HPDE6-E6E7 (cell line): ENCODE measurements around the gene ROBO2.

ENCODE experiments used
- DNase-seq: peaks from one replicate; pipeline ENCODE4 v3.0.0; 2011; ENCODE audit warnings: missing footprints; ENCODE audit errors: extremely low spot score

Gene ROBO2

GRCh38 chr3:77479021-77479420 is 439.1 kb downstream of the ROBO2 start:
- no peak for DNase-seq

- no peak for DNase-seq
Observed at GRCh38 chr3:77489216-77489615, 449.3 kb downstream of the ROBO2 start.

GRCh38 chr3:77491961-77492360 is 452.1 kb downstream of the ROBO2 start:
- no peak for DNase-seq

- DNase-seq, result no peak
Observed at GRCh38 chr3:77500721-77501120, 460.8 kb downstream of the ROBO2 start.

GRCh38 chr3:77506384-77506783 is 466.5 kb downstream of the ROBO2 start:
- DNase-seq, result no peak

- no peak for DNase-seq
Observed at GRCh38 chr3:77513542-77513941, 473.6 kb downstream of the ROBO2 start.

- DNase-seq, result no peak
Observed at GRCh38 chr3:77514766-77515165, 474.9 kb downstream of the ROBO2 start.

GRCh38 chr3:77524463-77524862 is 484.6 kb downstream of the ROBO2 start:
- DNase-seq, result no peak

- no peak for DNase-seq
Observed at GRCh38 chr3:77524946-77525682, 485.2 kb downstream of the ROBO2 start.

GRCh38 chr3:77526573-77527113 is 486.7 kb downstream of the ROBO2 start:
- no peak for DNase-seq

- DNase-seq, result no peak
Observed at GRCh38 chr3:77529522-77529921, 489.6 kb downstream of the ROBO2 start.

GRCh38 chr3:77530870-77531269 is 491.0 kb downstream of the ROBO2 start:
- no peak for DNase-seq

- no peak for DNase-seq
Observed at GRCh38 chr3:77535116-77535515, 495.2 kb downstream of the ROBO2 start.

GRCh38 chr3:77536038-77536775 is 496.3 kb downstream of the ROBO2 start:
- no peak for DNase-seq

GRCh38 chr3:77539014-77539413 is 499.1 kb downstream of the ROBO2 start:
- no peak for DNase-seq

GRCh38 chr3:77539677-77540076 is 499.8 kb downstream of the ROBO2 start:
- no peak for DNase-seq

- no peak for DNase-seq
Observed at GRCh38 chr3:77541203-77541922, 501.5 kb downstream of the ROBO2 start.

GRCh38 chr3:77546246-77546645 is 506.3 kb downstream of the ROBO2 start:
- DNase-seq, result no peak

GRCh38 chr3:77549034-77549433 is 509.1 kb downstream of the ROBO2 start:
- no peak for DNase-seq

GRCh38 chr3:77553240-77553639 is 513.3 kb downstream of the ROBO2 start:
- DNase-seq, result no peak

GRCh38 chr3:77562089-77562488 is 522.2 kb downstream of the ROBO2 start:
- no peak for DNase-seq

GRCh38 chr3:77563012-77563411 is 523.1 kb downstream of the ROBO2 start:
- DNase-seq, result no peak
